Esophagus muscularis mucosa (tissue), 3 donors: ENCODE results near the gene HNRNPUL2.

Source experiments
- POLR2A ChIP-seq: fragments of 450-650 bp; IDR thresholded peaks from one replicate; pipeline ENCODE4 v1.6.1; 2017; ENCODE audit warnings: antibody characterized with exemption, moderate library complexity, mild to moderate bottlenecking, low read depth
- POLR2AphosphoS5 ChIP-seq, 2 donors: sonication (generic); formaldehyde crosslinking; IDR thresholded peaks; one replicate each; pipeline ENCODE4 v1.6.1; 2017; ENCODE audit warnings: antibody characterized with exemption in 2 of 2
- TF ChIP-seq, protein P1 (sequence below), 3 experiments: fragments of 200-600 bp in 2 of 3; fragments of 450-650 bp in 1 of 3; sonication (generic) in 2 of 3; IDR thresholded peaks; one replicate each; pipeline ENCODE4 v1.5.1; 2017 to 2019; ENCODE audit warnings: antibody characterized with exemption in 3 of 3, mild to moderate bottlenecking in 2 of 3, moderate library complexity in 1 of 3

DNA sequence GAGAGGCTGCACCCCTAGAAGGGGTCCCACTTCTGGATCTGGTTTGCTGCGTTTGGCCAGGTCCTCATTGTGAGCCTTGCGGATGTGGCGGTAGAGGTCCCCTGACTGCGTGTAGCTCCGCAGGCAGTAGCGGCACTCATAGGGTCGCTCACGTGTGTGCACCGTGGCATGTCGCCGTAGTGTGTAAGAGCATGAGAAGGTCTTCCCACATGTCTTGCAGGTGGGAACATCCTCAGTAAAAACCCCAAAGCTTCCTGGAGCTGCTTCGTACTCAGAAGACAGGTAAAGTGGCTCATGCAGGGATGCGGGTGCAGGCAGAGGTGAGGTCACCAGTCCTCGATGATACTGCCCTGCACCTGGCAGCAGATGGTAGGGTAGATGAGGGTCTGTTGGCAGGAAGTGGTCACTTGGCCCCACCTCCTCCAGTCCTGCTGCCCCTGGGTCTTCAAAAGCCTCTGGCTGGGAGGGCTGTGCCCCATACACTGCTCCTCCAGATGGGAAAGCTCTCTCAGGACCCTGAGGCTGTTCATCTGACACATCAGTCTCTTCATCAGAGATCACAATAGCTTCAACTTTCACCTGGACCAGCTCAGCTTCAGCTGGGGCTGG lies 25.0 kb upstream of the HNRNPUL2 start:
- TF ChIP-seq, protein P1, sequence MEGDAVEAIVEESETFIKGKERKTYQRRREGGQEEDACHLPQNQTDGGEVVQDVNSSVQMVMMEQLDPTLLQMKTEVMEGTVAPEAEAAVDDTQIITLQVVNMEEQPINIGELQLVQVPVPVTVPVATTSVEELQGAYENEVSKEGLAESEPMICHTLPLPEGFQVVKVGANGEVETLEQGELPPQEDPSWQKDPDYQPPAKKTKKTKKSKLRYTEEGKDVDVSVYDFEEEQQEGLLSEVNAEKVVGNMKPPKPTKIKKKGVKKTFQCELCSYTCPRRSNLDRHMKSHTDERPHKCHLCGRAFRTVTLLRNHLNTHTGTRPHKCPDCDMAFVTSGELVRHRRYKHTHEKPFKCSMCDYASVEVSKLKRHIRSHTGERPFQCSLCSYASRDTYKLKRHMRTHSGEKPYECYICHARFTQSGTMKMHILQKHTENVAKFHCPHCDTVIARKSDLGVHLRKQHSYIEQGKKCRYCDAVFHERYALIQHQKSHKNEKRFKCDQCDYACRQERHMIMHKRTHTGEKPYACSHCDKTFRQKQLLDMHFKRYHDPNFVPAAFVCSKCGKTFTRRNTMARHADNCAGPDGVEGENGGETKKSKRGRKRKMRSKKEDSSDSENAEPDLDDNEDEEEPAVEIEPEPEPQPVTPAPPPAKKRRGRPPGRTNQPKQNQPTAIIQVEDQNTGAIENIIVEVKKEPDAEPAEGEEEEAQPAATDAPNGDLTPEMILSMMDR (IDR thresholded peaks at IDR 0.05): no peak
- TF ChIP-seq POLR2A (no peak), POLR2AphosphoS5 (IDR thresholded peaks at IDR 0.05) (no peak)
